GM19328 (cell line): ENCODE data around the gene EPC2.

Source experiments
- ATAC-seq: cut with Tn5 transposase; IDR thresholded peaks from one replicate; pipeline ENCODE4 v1.9.1; 2021; ENCODE audit warnings: mild to moderate bottlenecking, moderate library complexity; ENCODE audit not compliant: unreplicated experiment

Gene EPC2, protein sequence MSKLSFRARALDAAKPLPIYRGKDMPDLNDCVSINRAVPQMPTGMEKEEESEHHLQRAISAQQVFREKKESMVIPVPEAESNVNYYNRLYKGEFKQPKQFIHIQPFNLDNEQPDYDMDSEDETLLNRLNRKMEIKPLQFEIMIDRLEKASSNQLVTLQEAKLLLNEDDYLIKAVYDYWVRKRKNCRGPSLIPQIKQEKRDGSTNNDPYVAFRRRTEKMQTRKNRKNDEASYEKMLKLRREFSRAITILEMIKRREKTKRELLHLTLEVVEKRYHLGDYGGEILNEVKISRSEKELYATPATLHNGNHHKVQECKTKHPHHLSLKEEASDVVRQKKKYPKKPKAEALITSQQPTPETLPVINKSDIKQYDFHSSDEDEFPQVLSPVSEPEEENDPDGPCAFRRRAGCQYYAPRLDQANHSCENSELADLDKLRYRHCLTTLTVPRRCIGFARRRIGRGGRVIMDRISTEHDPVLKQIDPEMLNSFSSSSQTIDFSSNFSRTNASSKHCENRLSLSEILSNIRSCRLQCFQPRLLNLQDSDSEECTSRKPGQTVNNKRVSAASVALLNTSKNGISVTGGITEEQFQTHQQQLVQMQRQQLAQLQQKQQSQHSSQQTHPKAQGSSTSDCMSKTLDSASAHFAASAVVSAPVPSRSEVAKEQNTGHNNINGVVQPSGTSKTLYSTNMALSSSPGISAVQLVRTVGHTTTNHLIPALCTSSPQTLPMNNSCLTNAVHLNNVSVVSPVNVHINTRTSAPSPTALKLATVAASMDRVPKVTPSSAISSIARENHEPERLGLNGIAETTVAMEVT

DNA sequence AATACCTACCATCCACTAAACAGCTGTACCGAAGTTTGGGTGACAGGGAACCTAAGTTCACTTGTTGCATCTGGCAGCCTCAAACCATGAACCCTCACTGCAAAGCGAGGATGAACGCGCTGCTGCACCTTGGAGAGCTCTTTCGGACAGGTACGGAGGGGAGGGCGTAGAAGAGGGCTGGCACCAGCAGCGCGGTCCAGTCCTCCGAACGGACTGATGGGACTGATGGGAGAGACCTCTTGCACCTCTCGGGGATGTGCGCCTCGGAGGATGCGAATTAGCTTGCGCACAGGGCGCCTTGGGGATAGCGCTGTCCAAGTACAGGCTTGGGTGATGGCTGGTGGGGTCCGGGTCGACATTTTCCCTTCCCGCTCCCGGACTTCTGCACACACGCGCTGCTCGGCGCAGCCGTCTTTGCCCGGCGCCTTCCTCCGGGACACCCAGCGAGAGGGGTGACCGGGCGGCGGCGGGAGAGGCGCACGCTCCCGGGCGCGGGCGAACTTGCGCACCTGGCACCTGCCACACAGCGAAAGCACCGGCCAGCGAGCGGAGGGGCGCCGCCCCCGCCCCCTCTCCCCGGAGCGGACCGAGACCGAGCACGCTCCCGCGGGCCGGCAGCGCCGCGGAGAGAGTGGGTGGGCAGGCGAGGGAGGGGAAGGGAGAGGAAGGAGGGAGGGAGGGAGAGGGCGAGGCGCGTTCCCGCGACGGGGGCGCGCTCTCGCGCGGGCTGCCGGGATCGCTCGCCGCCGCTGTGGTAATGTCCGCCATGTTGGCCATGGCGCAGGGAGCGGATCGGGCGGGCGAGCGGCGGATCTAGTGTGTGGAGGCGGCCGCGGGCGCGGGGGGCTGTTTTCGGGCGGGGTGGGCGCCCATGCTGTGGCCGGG is at the start of gene EPC2:
Gene EPC2, plus strand, starts transcription at position 754 of the 885 bp plus-strand sequence. CDS start 267 bp downstream, outside the sequence.
- peak; percentile 55 for ATAC-seq

DNA sequence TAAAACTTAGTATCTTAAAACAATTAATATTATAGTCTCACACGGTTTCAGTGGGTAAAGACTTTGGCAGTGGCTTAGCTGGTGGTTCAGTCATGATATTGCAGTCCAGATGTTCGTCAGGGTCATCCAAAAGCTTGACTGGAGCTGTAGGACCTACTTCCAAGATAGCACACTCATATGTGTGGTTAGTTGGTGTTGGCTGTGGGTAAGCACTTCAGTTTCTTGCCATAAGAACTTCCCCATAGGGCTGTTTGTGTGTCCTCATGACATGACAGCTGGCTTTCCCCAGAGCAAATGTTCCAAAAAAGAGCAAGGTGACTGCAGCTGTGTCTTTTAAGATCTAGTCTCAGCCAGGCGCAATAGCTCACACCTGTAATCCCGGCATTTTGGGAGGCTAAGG is 48.5 kb upstream of the EPC2 start:
- no peak for ATAC-seq

DNA sequence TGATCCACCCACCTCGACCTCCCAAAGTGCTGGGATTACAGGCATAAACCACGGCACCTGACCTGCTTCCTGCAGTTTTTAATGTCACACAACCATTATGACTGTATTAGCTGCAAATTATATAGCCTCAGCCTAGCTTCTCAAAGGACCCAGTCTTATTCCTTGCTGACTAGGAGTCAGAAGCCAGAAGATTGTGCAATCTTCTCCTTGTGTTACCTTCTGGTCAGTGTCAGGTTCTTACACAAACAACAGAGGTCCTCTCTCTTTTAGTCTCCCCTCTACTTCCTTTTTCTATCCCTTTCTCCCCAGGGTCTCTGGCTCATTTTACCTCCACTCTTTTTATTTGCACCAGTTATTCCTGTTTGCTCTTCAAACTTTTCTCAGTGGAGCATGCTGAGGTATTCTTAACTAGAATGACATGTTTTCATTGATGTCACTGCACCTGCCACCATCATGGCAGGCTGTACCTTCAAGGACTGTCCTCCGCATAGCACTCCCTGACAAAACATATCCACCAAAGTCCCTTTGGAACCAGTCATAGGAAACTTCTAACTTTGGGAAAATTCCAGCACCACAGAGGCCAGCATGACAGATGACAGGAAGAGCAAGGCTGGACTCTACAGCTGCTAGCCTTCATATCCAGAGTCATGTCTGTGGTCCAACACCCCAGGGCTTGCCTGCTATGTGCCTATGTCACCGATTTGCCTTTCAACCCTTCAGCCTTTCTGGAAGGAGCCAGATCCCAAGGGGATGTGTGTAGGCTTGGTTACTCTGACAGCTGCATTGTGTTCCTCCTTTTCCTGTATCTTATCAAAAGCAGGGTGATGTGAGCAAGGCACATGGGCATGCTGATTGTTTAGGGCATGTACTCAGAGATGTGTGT is 45.2 kb upstream of the EPC2 start:
- ATAC-seq: no peak

DNA sequence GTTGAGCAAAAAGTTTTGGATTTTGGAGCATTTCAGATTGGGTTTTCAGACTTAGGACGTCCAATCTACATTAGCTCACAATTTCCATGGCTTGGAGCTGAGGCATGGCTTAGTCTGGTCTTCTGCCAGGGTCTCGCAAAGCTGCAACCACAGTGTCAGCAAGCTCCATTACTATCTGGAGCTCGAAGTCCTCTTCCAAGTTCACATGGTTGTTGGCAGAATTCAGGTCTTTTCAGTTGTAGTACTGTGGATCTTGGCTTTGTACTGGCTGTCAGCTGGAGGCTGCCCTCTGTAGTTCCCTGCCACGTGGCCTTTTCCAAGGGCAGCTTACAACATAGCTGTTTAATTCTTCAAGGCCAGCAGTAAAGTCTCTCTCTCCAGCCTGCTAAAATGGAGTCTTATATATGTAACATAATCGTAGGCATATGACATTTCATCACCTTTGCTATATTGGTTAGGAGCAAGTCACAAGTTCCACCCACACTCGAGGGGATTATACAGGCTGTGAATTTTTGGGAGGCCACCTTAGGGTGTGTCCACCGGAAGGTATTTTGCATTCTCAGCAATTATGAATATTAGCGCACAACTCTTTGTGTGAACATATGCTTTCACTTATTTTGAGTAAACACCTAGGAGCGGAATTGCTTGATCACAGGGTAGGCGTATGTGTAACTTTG is 41.5 kb upstream of the EPC2 start:
- peak; percentile 21 for ATAC-seq

DNA sequence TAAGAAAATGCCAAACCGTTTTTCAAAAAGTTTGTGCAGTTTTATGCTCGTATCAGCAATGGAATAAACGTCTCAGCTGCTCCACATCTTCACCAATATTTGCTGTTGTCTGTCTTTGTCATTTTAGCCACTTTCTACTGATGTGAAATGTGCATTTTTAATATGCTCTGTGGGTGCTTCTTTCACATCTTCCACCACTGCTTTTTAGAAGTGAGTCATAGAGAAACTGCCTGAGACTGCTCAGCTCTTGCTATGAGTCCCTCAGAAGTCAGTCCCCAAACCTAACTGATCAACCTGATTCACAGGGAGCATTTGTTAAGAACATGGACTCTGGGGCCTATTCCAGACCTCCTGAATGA is 41.0 kb upstream of the EPC2 start:
- peak; percentile 94 for ATAC-seq

DNA sequence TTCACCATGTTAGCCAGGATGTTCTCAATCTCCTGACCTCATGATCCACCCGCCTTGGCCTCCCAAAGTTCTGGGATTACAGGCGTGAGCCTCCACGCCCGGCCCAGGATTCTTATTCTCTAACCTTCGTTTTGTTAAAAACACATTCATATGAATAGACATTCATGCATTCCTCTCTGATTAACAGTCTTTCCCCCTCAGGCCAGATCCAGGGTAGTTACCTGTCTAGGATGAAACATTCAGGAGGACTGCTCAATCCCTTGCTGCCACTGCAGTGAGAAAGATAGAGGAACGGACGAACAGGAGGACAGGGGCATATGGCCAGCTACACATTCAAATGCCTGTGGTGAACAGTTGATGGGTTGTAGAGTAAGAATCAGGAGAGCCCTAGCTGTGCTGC is 39.6 kb upstream of the EPC2 start:
- ATAC-seq: no peak

DNA sequence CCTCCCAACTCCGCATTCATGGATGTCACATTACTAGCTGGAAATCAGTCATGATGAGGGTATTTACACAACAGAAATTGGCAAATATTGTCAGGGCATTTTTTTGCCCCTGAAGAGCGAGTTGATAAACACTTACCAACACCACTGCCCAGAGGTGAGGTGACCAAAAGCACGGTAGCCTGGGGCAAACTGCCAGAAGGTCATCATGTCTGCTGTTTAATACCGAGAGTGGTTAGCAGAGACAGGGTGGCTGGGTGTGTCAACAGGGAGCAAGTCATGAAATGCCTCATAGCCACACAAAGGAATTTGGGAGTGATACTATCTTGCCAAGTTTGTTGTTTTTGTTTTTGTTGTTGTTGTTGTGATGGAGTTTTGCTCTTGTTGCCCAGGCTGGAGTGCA is 37.0 kb upstream of the EPC2 start:
- no peak for ATAC-seq

DNA sequence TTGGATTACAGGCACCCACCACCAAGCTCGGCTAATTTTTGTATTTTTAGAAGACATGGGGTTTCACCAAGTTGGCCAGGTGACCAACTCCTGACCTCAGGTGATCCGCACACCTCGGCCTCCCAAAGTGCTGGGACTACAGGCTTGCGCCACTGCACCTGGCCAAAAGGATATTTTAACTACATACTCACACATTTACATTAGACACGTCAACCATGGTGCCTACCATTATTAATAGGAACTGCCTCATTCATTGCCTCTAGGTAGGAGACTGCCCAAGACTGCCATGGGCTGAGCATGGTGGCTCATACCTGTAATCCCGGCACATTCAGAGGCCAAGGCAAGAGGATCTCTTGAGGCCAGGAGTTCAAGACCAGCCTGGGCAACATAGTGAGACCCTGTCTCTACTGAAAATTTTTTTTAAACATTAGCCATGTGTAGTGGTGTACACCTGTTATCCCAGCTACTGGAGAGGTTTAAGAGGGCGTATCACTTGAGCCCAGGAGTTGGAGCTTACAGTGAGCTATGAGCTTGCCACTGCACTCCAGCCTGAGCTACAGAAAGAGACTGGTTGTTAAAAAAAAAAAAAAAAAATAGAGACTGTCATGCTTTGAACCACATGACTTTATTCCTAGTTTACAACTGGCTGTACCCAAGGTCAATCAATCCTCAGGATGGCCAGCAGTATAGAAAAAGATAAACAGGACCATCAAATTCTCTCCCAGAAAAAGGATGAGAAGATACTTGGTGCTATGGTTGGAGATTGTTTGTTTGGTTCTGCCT is 31.1 kb upstream of the EPC2 start:
- no peak for ATAC-seq

DNA sequence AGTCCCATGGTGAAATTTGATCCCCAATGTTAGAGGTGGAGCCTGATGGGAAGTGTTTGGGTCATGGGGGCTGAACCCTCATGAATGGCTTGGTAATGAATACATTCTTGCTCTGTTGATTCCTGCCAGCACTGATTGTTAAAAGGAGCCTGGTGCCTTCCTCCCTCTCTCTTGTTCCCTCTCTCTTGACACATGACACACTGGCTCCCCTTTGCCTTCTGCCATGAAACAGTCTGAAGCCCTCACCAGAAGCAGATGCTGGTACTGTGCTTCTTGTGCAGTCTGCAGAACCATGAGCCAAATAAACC is 30.6 kb upstream of the EPC2 start:
- no peak for ATAC-seq

DNA sequence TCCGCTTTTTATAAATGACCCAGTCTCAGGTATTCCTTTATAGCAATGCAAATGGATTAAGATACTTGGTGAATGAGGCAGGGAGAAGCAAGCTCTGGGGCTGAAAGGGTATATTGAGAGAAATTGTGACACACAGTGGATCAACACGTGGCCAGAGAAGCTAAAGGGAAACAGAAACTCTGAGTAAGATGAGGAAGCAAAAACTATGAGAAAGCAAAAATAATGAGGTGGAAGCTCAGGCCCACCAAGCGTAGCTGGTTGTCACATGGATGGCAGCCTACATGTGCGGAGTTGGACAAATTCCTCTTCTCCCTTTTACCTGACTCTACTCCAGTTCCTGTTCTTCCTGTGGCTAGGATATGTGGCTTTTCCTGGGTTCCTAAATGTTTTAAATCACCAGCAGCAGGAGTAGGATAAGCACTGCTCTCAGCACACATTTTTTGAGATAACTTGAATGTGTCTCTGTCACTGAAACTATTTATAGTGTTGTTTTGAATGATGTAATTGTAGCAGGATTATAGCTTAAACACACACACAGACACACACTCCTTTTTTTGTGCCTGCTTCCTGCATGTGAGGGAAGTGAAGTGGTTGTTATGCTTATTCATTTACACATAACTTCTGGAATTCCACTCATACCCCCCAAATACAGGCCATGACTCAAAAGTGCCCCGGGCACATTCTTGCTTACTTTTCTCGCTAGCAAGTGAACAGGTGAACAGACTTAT is 30.1 kb upstream of the EPC2 start:
- peak; percentile 96 for ATAC-seq

DNA sequence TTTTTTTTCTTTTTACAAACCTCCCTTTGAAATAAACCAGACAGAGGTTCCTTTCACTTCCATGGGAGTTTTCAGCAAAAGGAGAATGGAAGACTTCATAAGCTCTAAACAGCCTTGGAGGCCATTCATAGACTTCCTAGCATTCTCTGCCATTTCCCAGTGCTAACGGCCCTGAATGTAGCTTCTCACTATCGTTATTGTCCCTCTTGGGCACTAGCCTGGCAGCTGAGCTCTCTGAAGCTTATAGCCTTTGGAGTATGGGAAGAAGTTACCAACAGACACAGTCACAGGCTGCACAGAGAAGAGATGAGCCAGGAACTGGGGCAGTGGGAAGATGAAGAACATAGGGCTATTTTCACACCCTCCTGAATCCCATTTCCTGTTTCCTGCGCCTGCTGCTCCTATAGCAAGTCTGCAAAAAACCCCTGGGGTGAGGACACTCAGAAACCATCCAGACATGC is 29.1 kb upstream of the EPC2 start:
- no peak for ATAC-seq

DNA sequence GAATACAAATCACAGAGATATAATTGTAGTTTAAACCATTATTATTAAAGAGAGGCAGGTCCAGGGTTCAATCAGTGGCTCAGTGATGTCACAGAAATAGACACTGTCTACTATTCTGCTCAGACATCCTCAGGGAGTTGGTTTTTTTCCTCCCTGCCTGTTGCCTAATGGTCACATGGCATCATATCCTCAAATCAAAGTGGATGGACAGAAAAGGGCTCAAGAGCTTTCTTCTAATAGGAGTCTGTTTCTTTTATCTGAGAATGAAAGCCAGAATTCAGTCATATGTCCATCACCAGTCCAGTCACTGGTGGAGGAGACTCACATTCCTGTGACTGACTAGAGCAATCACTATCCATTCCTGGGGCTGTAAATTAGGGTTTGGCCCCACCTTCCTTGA is 27.9 kb upstream of the EPC2 start:
- ATAC-seq: no peak

DNA sequence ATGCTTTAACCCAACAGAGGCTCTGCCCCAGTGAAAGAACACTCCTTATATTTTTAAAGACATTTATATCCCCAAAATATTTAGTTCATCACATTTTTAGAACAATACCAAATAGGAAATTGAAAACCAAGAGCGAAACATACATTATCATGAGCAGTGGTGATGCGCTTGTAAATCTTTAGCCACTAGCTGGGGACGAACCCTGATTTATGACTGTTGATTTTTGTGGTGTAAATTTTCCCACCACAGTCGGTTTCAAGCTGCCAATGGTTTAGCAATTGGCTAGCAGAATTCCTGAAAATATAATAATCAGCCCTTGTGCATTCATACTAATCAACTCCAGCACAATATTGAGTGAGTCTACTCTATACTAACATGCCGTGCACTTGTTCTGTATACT is 27.3 kb upstream of the EPC2 start:
- ATAC-seq: no peak

DNA sequence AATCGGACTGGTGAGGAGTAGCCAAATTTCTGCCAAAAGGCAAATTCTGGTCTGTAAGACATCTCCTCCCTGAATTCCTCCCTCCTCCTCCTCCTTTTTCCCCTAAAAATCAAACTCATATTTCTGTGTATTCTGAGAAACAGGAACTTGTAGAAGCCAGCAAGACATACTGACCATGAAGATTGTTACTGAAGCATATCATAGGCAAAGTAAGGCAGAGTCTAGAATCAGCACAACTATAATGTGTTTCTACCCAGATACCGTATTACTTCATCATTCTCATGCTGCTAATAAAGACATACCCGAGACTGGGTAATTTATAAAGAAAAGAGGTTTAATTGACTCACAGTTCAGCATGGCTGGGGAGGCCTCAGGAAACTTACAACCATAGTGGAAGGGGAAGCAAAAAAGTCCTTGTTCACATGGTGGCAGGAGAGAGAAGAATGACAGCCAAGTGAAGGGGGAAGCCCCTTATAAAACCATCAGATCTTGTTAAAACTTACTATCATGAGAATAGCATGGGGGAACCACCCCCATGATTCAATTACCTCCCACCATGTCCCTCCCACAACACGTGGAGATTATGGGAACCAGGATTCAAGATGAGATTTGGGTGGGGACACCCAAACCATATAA is 24.9 kb upstream of the EPC2 start:
- ATAC-seq: no peak

DNA sequence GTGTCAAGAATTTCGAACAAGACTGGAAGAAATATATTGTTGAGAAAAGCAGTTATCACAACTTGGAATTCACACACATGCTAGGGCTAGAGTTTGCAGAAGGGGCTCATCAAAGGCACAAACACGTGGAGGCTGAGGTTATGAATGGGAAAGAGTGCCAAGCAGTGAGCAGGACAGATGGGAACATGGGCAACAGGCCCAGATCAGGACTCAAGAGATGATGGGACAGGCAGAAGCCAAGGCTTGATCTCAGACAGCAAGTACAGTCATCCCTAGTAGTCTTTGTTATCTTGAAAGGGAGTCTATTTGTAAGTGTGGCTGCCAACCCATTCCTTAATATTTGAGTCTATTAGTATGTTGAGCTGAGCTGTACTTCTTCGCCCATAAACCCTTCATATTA is 22.2 kb upstream of the EPC2 start:
- ATAC-seq: no peak

DNA sequence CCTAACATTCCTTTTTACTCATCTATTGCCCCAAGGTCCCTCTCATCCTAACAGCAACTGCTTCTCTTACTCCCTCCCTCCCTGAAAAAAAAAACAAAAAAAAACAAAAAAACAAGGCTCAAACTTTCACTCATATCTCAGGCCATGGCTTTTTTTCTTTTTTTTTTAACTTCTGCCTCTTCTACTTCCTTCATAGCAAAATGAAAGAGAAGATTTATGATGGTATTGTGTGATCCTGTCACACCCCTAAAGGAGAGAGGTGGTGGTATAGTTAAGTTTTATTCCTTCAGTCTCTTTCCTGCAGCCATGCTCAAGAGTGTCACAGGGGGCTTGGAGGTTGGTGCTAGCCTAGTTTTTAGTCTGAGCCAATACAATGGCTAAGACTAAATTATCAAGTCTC is 21.5 kb upstream of the EPC2 start:
- ATAC-seq: no peak

DNA sequence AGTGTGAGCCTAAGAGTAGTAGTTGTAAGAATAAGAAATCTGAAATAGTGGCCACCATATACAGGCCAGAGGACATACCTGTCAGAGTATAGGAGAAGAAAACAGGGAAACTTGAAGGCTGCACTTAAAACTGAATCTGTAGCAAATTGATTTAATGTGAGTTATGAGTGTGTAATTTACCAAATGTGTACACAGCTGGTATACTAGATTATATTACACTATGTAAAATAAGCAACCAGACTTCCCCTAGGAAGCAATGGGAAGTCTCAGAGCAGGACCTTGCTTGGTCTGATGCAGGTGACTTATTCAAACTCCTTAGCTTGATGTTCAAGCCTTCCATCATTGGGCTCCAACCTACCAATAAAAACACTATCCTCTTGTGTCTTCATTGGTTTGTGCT is 17.3 kb upstream of the EPC2 start:
- ATAC-seq: no peak

DNA sequence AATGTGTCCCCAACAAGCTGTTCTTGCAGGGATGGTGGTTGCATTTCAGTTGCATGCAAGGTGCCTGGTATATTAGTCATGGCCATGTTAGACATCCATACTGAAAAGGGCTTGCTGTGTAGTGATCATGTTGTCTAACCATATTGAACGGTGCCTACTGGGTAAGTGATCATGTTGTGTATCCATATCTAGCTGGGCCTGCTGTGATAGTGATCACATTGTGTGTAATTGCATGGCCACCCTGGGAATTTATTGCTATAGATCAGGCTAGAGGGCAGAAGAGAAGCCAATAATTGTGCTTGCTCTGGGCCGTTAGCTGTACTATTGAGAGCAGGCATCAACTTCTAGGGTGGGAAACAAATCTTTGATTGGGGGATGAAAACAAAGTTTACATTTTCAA is 9.8 kb upstream of the EPC2 start:
- ATAC-seq: no peak
